ENCODE measurements around the gene MST1.

- TF ChIP-seq POLR2A (IDR thresholded peaks at IDR 0.05) = no peak
- no peak for TF ChIP-seq CTCF (IDR thresholded peaks at IDR 0.05)
- no peak for TF ChIP-seq POLR2AphosphoS5 (IDR thresholded peaks at IDR 0.05)
These were observed 26.4 kb upstream of the MST1 start for GRCh38 chr3:49715611-49716121.
